ENCODE measurements around the gene ENG. TPM values are rescaled to one million over a fixed set of nuclear protein-coding genes. Genes with fewer than 3 reads are reported as not detected.

The ENG gene
- total RNA-seq, 6 experiments from 2014 or later, result 27.4 to 90.1 (median 54.1) TPM

- Histone ChIP-seq H3K36me3 (no peaks in the 10 kb centered on the region), H3K4me1 (peaks cover 0 to 6% (median 3%) of the 10 kb centered on the region in 4 donors), H3K9me3 (no peaks in the 10 kb centered on the region), H3K4me3 (no peak overlapping the region), H3K27me3 (no peaks in the 10 kb centered on the region), H3K27ac (no peak overlapping the region)
- intact Hi-C loops (cut with DNase I), result no loop called here
- WGBS (ENCODE audit: insufficient coverage, low coverage, low lambda C conversion rate, missing lambda C conversion rate), result 90% methylated on average over 4 of the region's 5 CpGs
- ATAC-seq, result no peak
- no peak for DNase-seq
- no peak for TF ChIP-seq CTCF (IDR thresholded peaks at IDR 0.05)
- TF ChIP-seq POLR2A (IDR thresholded peaks at IDR 0.05), result no peak
Measured at GRCh38 chr9:127772603-127773002, 81.9 kb downstream of the ENG start.

DNA sequence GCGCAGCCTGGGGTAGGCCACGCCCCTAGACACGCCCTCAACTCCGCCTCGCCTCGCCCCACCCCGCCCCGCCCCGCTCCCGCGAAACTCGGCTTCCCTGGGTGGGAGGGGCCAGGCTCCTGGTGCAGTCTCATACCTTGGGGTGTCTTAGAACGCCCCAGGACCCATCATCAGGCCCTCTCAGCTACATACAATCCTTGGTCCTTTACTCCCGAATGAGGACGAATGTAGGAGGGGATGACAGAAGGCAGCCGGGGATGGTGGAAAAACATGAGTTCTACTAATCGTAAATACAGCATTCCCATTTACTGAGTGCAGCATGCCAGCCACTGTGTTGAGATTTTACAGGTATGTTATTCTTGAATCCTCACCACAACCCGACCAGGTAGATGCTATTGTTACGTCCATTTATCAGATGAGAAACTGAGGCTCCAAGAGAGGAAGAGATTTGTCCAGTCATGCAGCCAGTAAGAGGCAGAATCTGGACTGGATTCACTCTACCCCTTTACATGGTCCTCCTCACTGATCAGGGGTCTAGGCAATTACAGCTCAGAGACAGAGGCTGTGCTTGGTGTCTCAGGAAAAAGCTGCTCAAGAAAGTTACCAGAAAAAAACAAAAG, 82.8 kb downstream of the ENG start:
- Histone ChIP-seq H3K9me3 (no peaks in the 10 kb centered on the region), H3K4me3 (peak overlapping the region in 2 of 3 donors; percentile 50 to 56), H3K4me1 (peaks cover 0 to 6% (median 3%) of the 10 kb centered on the region in 4 donors), H3K36me3 (no peaks in the 10 kb centered on the region), H3K27me3 (no peaks in the 10 kb centered on the region), H3K27ac (no peak overlapping the region)
- intact Hi-C loops (cut with DNase I), result no loop called here
- TF ChIP-seq POLR2A (IDR thresholded peaks at IDR 0.05) (no peak), CTCF (IDR thresholded peaks at IDR 0.05) (no peak)
- WGBS (ENCODE audit: insufficient coverage, low coverage, low lambda C conversion rate, missing lambda C conversion rate), result 6% methylated on average over 19 of the region's 19 CpGs
- ATAC-seq, result no peak
- no peak for DNase-seq

GRCh38 chr9:127770905-127771569, 83.4 kb downstream of the ENG start:
- Histone ChIP-seq H3K4me3 (peak overlapping the region; percentile 46 to 56 (median 50)), H3K27ac (peak overlapping the region; percentile 3 to 31 (median 11)), H3K36me3 (no peaks in the 10 kb centered on the region), H3K9me3 (no peaks in the 10 kb centered on the region), H3K27me3 (no peaks in the 10 kb centered on the region), H3K4me1 (peaks cover 0 to 6% (median 3%) of the 10 kb centered on the region in 4 donors)
- ATAC-seq, result peak; percentile 97 to 99 (median 99)
- 0% methylated on average over 12 of the region's 43 CpGs for WGBS (ENCODE audit: insufficient coverage, low coverage, low lambda C conversion rate, missing lambda C conversion rate)
- DNase-seq, result peak; percentile 99 to 100 (median 100)
- TF ChIP-seq POLR2A (IDR thresholded peaks at IDR 0.05) (peak; percentile 59), CTCF (IDR thresholded peaks at IDR 0.05) (no peak)
- intact Hi-C loops (cut with DNase I), result no loop called here

DNA sequence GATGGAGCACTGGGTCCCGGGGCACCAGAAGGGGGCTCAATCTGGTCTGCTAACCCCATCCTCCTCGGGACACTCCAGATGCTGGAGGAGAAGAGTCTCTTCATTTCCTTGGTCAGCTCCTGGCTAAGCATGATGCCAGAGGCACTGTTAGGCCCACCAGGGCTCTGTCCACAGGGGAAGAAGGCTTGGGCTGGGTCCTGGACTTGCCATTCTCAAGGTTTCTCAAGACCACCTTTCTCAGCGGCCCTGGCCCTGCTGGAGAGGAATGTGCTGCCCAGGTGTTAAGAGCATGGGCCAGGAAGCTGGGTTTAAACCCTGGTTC, 83.9 kb downstream of the ENG start:
- no peak for TF ChIP-seq CTCF (IDR thresholded peaks at IDR 0.05)
- no peak for TF ChIP-seq POLR2A (IDR thresholded peaks at IDR 0.05)
- WGBS (ENCODE audit: insufficient coverage, low coverage, low lambda C conversion rate, missing lambda C conversion rate), result 20% methylated on average over 1 of the region's 3 CpGs
- H3K27me3 ChIP-seq, result no peaks in the 10 kb centered on the region
- H3K4me3 ChIP-seq, result peak overlapping the region; percentile 46 to 56 (median 50)
- H3K9me3 ChIP-seq, result no peaks in the 10 kb centered on the region
- intact Hi-C loops (cut with DNase I), result no loop called here
- peak overlapping the region; percentile 3 to 31 (median 11) for H3K27ac ChIP-seq
- ATAC-seq (no peak), DNase-seq (peak in 1 of 3 donors; percentile 57)
- peaks cover 0 to 6% (median 3%) of the 10 kb centered on the region in 4 donors for H3K4me1 ChIP-seq
- H3K36me3 ChIP-seq, result no peaks in the 10 kb centered on the region
